GM20000 (cell line): ENCODE results near the gene ATP2A1.

Source experiments
- DNase-seq: peaks from one replicate; pipeline ENCODE4 v3.0.0; 2012; ENCODE audit warnings: low spot score
- CTCF ChIP-seq: IDR thresholded peaks from 2 replicates; pipeline ENCODE4 v1.5.1; 2012; ENCODE audit warnings: mild to moderate bottlenecking, control low read depth; ENCODE audit errors: extremely low read depth, missing control alignments

ATP2A1 gene

GRCh38 chr16:28913946-28914724 lies 35.8 kb downstream of the ATP2A1 start:
- no peak for DNase-seq
- no peak for TF ChIP-seq CTCF

- no peak for DNase-seq
- no peak for TF ChIP-seq CTCF
Observed at GRCh38 chr16:28915181-28915580, 36.9 kb downstream of the ATP2A1 start.

- TF ChIP-seq CTCF = no peak
Observed at GRCh38 chr16:28917095-28917494, 38.8 kb downstream of the ATP2A1 start.

GRCh38 chr16:28918698-28919097 lies 40.4 kb downstream of the ATP2A1 start:
- no peak for TF ChIP-seq CTCF
- DNase-seq = no peak

More at GRCh38 chr16:28917095-28917494, 38.8 kb downstream of the ATP2A1 start:
- DNase-seq = no peak

GRCh38 chr16:28923231-28923587 lies 44.9 kb downstream of the ATP2A1 start:
- no peak for DNase-seq
- TF ChIP-seq CTCF = no peak

GRCh38 chr16:28923652-28924398 lies 45.5 kb downstream of the ATP2A1 start:
- peak; percentile 78 for DNase-seq
- no peak for TF ChIP-seq CTCF

GRCh38 chr16:28924399-28924761 lies 46.1 kb downstream of the ATP2A1 start:
- no peak for TF ChIP-seq CTCF
- DNase-seq = no peak
